Measurements from ENCODE around the gene HS1BP3.

The HS1BP3 gene

DNA sequence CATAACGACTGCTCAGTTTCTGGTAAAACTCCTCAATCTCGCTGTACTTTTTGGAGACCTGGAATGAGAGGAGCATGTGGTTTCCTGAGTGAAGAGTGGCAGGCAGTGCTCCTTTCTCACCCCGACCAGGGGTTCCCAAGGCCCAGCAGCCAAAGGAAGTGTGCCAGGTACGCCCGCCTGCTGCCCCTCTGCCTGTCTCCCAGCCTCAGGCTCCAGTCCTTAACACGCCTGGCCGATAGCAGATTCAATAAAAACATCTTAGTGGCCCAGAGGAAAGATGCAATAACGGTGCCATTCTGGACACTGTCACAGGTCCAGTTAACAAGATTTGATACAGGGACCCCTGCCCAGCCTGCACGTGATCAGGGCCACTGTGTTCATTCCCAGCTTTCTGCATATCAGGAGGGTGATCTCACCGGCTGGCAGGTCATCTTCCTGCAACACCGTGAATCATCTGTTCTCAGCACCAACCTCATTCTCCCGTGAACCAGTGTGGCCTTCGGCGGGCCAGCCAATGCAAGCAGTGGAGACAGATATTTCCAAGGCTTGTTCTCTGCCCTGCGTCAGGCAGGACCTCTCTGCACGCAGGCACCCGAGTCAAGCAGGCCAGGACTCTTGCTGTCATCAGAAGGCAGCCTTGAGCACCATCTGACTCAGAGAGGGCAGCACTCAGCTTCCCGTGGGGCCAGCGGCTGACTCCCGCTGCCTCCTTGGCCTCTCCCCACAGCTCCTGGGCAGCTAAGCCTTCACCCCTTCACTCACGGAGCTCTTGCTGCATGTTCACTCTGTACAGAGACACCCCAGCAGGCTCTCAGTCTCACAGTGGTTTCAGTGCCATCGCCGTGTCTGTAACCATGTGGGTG, 9.5 kb downstream of the HS1BP3 start:
- Histone ChIP-seq H4K20me1 (ENCODE audit: control insufficient read depth, insufficient read depth, low read depth, low read length) (no peaks in the 10 kb centered on the region), H3K9me3 (ENCODE audit: control insufficient read depth, insufficient read depth, low read length) (no peaks in the 10 kb centered on the region), H3F3A (ENCODE audit: control insufficient read depth, insufficient read depth) (no peaks in the 10 kb centered on the region), H3K4me3 (ENCODE audit: low read length) (no peak overlapping the region), H3K4me1 (ENCODE audit: control insufficient read depth, low read length) (no peaks in the 10 kb centered on the region), H3K4me2 (ENCODE audit: low read length) (no peak overlapping the region), H3K27ac (ENCODE audit: low read depth, low read length) (no peak overlapping the region), H3K9me2 (replicated peaks; ENCODE audit: control insufficient read depth, low read length) (no peaks in the 10 kb centered on the region), H3K27me3 (ENCODE audit: control insufficient read depth, low read length) (no peaks in the 10 kb centered on the region), H3K36me3 (ENCODE audit: control insufficient read depth, low read length) (no peaks in the 10 kb centered on the region), H3K79me2 (ENCODE audit: control insufficient read depth, low read length) (no peaks in the 10 kb centered on the region)
- TF ChIP-seq, protein P1, sequence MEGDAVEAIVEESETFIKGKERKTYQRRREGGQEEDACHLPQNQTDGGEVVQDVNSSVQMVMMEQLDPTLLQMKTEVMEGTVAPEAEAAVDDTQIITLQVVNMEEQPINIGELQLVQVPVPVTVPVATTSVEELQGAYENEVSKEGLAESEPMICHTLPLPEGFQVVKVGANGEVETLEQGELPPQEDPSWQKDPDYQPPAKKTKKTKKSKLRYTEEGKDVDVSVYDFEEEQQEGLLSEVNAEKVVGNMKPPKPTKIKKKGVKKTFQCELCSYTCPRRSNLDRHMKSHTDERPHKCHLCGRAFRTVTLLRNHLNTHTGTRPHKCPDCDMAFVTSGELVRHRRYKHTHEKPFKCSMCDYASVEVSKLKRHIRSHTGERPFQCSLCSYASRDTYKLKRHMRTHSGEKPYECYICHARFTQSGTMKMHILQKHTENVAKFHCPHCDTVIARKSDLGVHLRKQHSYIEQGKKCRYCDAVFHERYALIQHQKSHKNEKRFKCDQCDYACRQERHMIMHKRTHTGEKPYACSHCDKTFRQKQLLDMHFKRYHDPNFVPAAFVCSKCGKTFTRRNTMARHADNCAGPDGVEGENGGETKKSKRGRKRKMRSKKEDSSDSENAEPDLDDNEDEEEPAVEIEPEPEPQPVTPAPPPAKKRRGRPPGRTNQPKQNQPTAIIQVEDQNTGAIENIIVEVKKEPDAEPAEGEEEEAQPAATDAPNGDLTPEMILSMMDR (IDR thresholded peaks at IDR 0.05; ENCODE audit: low read depth, low read length, poor library complexity, severe bottlenecking): no peak
- no peak for TF ChIP-seq EZH2phosphoT487 (IDR thresholded peaks at IDR 0.05; ENCODE audit: borderline replicate concordance, low read length)

DNA sequence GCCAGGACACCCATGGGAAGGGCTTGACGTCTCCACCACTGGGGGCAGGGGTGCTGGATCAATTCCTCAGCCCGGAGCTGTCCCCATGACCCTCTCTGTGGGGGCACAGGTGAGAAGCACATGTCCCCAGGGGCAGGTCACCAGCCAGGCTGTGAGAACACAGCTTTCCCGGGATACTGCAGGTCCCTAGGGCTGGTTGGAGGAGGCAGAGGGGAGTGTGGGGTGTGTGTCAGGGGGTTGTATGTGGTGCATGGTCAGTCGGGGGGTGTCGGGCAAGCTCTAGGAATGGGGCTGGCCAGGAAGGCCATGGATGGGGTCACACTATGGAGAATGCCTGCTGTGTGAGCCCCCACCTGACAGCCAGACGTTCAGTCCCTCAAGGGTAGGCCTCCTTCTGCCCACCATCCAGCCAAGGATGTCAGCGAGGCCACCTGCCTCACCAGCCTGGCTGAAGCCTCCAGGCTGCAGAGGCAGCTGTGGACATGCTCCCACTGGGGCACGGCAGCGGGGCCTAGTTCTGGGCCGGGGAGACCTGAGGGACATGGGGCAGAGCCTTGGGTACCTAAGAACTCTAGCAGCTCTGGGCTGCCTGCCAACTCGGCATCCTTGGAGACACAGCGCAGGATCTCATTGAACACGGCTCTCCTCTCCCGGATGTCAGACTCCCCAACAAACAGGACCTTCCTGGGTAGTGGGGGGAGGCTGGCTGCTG, 10.3 kb downstream of the HS1BP3 start:
- Histone ChIP-seq H3F3A (ENCODE audit: control insufficient read depth, insufficient read depth) (no peaks in the 10 kb centered on the region), H3K27me3 (ENCODE audit: control insufficient read depth, low read length) (no peaks in the 10 kb centered on the region), H3K4me2 (ENCODE audit: low read length) (no peak overlapping the region), H4K20me1 (ENCODE audit: control insufficient read depth, insufficient read depth, low read depth, low read length) (no peaks in the 10 kb centered on the region), H3K27ac (ENCODE audit: low read depth, low read length) (no peak overlapping the region), H3K4me3 (ENCODE audit: low read length) (no peak overlapping the region), H3K9me2 (replicated peaks; ENCODE audit: control insufficient read depth, low read length) (no peaks in the 10 kb centered on the region), H3K4me1 (ENCODE audit: control insufficient read depth, low read length) (no peaks in the 10 kb centered on the region), H3K79me2 (ENCODE audit: control insufficient read depth, low read length) (no peaks in the 10 kb centered on the region), H3K36me3 (ENCODE audit: control insufficient read depth, low read length) (no peaks in the 10 kb centered on the region), H3K9me3 (ENCODE audit: control insufficient read depth, insufficient read depth, low read length) (no peaks in the 10 kb centered on the region)
- no peak for TF ChIP-seq EZH2phosphoT487 (IDR thresholded peaks at IDR 0.05; ENCODE audit: borderline replicate concordance, low read length)
- TF ChIP-seq, protein P1 (IDR thresholded peaks at IDR 0.05; ENCODE audit: low read depth, low read length, poor library complexity, severe bottlenecking): no peak

DNA sequence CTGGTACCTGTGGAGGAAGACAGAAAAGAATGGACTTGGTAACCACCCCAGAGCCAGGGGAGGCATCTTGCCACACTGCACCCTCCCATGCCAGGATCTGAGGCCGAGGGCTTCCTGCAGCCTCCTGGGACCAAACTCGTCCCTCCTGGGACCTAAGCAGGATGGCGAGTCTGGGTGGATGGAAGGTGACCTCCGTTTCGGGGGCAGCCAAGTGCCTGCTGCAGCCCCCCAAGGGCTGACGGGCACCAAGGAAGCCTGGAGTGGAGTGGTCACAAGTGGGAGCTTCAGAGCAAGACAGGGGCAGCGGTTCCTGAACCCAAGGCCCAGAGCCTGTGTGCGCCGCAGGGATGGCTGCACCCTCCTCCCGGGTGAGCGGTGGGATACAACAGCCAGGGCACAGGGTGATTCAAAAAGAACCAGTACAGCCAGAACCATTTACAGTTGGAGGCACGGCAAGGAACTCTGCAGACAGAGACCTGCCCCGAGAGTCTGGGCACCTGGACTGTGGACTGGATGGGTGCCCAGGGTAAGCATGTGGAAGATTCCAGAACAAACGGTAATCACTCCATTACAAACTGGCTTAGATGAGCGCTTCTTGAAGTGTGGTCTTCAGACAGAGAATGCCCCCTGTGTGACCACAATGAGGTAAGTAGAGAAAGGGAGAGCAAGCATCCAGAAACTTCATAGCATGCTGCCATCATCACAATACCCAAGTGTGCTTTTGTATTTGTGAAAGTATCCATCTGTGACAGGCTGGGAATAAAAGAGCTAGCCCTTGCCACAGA, 12.1 kb downstream of the HS1BP3 start:
- H3K4me2 ChIP-seq (ENCODE audit: low read length): no peak overlapping the region
- no peaks in the 10 kb centered on the region for H3F3A ChIP-seq (ENCODE audit: control insufficient read depth, insufficient read depth)
- H3K79me2 ChIP-seq (ENCODE audit: control insufficient read depth, low read length): no peaks in the 10 kb centered on the region
- no peaks in the 10 kb centered on the region for H3K9me3 ChIP-seq (ENCODE audit: control insufficient read depth, insufficient read depth, low read length)
- no peaks in the 10 kb centered on the region for H4K20me1 ChIP-seq (ENCODE audit: control insufficient read depth, insufficient read depth, low read depth, low read length)
- H3K36me3 ChIP-seq (ENCODE audit: control insufficient read depth, low read length): no peaks in the 10 kb centered on the region
- no peaks in the 10 kb centered on the region for H3K9me2 ChIP-seq (replicated peaks; ENCODE audit: control insufficient read depth, low read length)
- H3K27me3 ChIP-seq (ENCODE audit: control insufficient read depth, low read length): no peaks in the 10 kb centered on the region
- peaks cover 5% of the 10 kb centered on the region for H3K4me1 ChIP-seq (ENCODE audit: control insufficient read depth, low read length)
- no peak overlapping the region for H3K4me3 ChIP-seq (ENCODE audit: low read length)
- no peak overlapping the region for H3K27ac ChIP-seq (ENCODE audit: low read depth, low read length)
- TF ChIP-seq, protein P1 (IDR thresholded peaks at IDR 0.05; ENCODE audit: low read depth, low read length, poor library complexity, severe bottlenecking): no peak
- TF ChIP-seq EZH2phosphoT487 (IDR thresholded peaks at IDR 0.05; ENCODE audit: borderline replicate concordance, low read length): no peak

All from DOHH2 (cell line).